ENCODE data around the gene HIP1. TPM values are rescaled to one million over a fixed set of nuclear protein-coding genes. Genes with fewer than 3 reads are reported as not detected.
"Not testable (repeated sequence)": the region's sequence is repeated elsewhere in the genome, so short reads cannot be mapped to it uniquely, and the experiment has no call there.

Gene HIP1
- total and polyA plus RNA-seq, 2 of the 4 experiments (the other 2 are of a cell fraction) = 6.8 to 10.0 TPM

DNA sequence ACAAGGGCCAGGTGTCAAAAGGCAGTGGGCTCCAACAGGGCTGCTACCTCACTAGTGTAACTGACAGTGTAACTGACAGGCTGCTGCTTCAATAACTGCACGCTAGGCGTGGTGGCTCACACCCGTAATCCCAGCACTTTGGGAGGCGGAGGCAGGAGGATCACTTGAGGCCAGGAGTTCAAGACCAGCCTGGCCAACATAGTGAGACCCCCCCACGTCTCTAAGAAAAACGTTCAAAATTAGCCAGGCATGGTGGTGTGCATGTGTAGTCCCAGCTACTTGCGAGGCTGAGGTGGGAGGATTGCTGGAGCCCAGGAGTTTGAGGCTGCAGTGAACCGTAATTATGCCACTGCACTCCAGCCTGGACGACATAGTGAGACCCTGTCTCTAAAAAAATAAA is 16.8 kb downstream of the HIP1 start:
- in situ Hi-C loops (cut with MboI; ENCODE audit: low sequenced_read_pairs); H3K14ac ChIP-seq (replicated peaks; ENCODE audit: low read depth, low read length): not testable (repeated sequence)

More for the DNA sequence above, 16.8 kb downstream of the HIP1 start:
- H4K5ac ChIP-seq (ENCODE audit: low read depth, low read length); H3K4me1 ChIP-seq (ENCODE audit: control insufficient read depth, insufficient read depth, low read length); H2AFZ ChIP-seq (replicated peaks; ENCODE audit: low read length, poor library complexity); H3K4me3 ChIP-seq (ENCODE audit: insufficient read depth, low read depth, low read length); H3K9me3 ChIP-seq (ENCODE audit: control insufficient read depth, insufficient read depth, low read length); H4K20me1 ChIP-seq (ENCODE audit: insufficient read depth, low read length); H3K23ac ChIP-seq (ENCODE audit: low read depth, low read length); H2BK5ac ChIP-seq (ENCODE audit: low read depth, low read length, poor library complexity, severe bottlenecking); dilution Hi-C loops (cut with HindIII; ENCODE audit: low sequenced_read_pairs, unreplicated experiment); H3K27ac ChIP-seq (ENCODE audit: insufficient read depth, low read length); H3K18ac ChIP-seq (ENCODE audit: low read depth, low read length); DNase-seq; H4K91ac ChIP-seq (ENCODE audit: insufficient read depth, low read depth, low read length); H2BK15ac ChIP-seq (ENCODE audit: low read depth, low read length); H3K36me3 ChIP-seq (ENCODE audit: control insufficient read depth, insufficient read depth, low read length); H3K4me2 ChIP-seq (ENCODE audit: low read depth, low read length); H3K27me3 ChIP-seq (ENCODE audit: control insufficient read depth, insufficient read depth, low read length); POLR2A ChIA-PET (ENCODE audit: unreplicated experiment); H3K56ac ChIP-seq (ENCODE audit: extremely low read depth, insufficient read depth, low read length); H2BK20ac ChIP-seq (ENCODE audit: low read depth, low read length); BruUV-seq (replicated peaks); H2BK120ac ChIP-seq (ENCODE audit: low read depth, low read length); H4K8ac ChIP-seq (ENCODE audit: low read depth in 2 of 2, low read length in 2 of 2); ATAC-seq (ENCODE audit: low read depth); intact Hi-C loops (cut with micrococcal nuclease); H3K9ac ChIP-seq (ENCODE audit: low read depth, low read length); H2AK9ac ChIP-seq (replicated peaks; ENCODE audit: low read depth, low read length, poor library complexity): not testable (repeated sequence)
- 91% methylated on average over 6 of the region's 9 CpGs; no CpG with 5 or more reads in 1 of the 2 experiments for WGBS, 2 experiments (ENCODE audit: extremely low coverage in 2 of 2, insufficient read length in 1 of 2)
- H3K4ac ChIP-seq (ENCODE audit: low read depth, low read length) = peak overlapping the region; percentile 16; the same call in 1 of the 2 replicates
- H3K79me1 ChIP-seq (ENCODE audit: low read depth in 1 of 2, low read length in 2 of 2) = peaks cover 0 to 41% of the 10 kb centered on the region in 2 experiments; a peak in 3 of 4 replicates
- peaks cover 11% of the 10 kb centered on the region for H3K9me1 ChIP-seq (ENCODE audit: insufficient read depth, low read length)
- H2AK5ac ChIP-seq (ENCODE audit: low read depth, low read length) = peak overlapping the region; percentile 40; the same call in 1 of the 2 replicates
- CTCF ChIA-PET = interaction anchor here (0.6 kb wide), 2 partner anchors 12 to 570 kb away, joined by 3 to 4 read pairs; no protein-coding TSS in a partner anchor
